ENCODE data around the gene MMP19.
"Not testable (repeated sequence)": the region's sequence is repeated elsewhere in the genome, so short reads cannot be mapped to it uniquely, and the experiment has no call there.

The MMP19 gene

GRCh38 chr12:55840581-55841351 is 2.0 kb downstream of the MMP19 start:
- no peak for DNase-seq

- no peak for DNase-seq
Measured at GRCh38 chr12:55839345-55840140, 3.2 kb downstream of the MMP19 start.

GRCh38 chr12:55838361-55838760 is 4.4 kb downstream of the MMP19 start:
- DNase-seq = no peak

- not testable (repeated sequence) for DNase-seq
Measured at GRCh38 chr12:55834400-55834799, 8.3 kb downstream of the MMP19 start.

- DNase-seq = no peak
Measured at GRCh38 chr12:55833056-55833455, 9.7 kb downstream of the MMP19 start.

GRCh38 chr12:55831447-55831815 is 11.3 kb downstream of the MMP19 start:
- no peak for DNase-seq

- DNase-seq = peak; percentile 33 to 61
Measured at GRCh38 chr12:55830601-55831446, 11.9 kb downstream of the MMP19 start.

GRCh38 chr12:55829967-55830600 is 12.7 kb downstream of the MMP19 start:
- no peak for DNase-seq

- DNase-seq = no peak
Measured at GRCh38 chr12:55828357-55828756, 14.4 kb downstream of the MMP19 start.

GRCh38 chr12:55827806-55828205 is 14.9 kb downstream of the MMP19 start:
- DNase-seq = no peak

GRCh38 chr12:55824726-55825125 is 18.0 kb downstream of the MMP19 start:
- no peak for DNase-seq

- no peak for DNase-seq
Measured at GRCh38 chr12:55823419-55823818, 19.3 kb downstream of the MMP19 start.

GRCh38 chr12:55822228-55822627 is 20.5 kb downstream of the MMP19 start:
- peak in 1 of 2 experiments; percentile 39 for DNase-seq

- no peak for DNase-seq
Measured at GRCh38 chr12:55820679-55821078, 22.1 kb downstream of the MMP19 start.

GRCh38 chr12:55818886-55819285 is 23.9 kb downstream of the MMP19 start:
- no peak for DNase-seq

- no peak for DNase-seq
Measured at GRCh38 chr12:55818140-55818728, 24.5 kb downstream of the MMP19 start.

GRCh38 chr12:55817345-55818139 is 25.2 kb downstream of the MMP19 start, which contains the start of the genes ORMDL2 and SARNP:
Gene ORMDL2 (plus strand): TSS chr12:55818041. CDS start chr12:55819000, 959 bp downstream.
Gene SARNP (minus strand): TSS chr12:55817724. CDS start chr12:55817701, 23 bp downstream.
- peak; percentile 99 to 100 for DNase-seq

- DNase-seq = no peak
Measured at GRCh38 chr12:55816881-55817344, 25.8 kb downstream of the MMP19 start.

- DNase-seq = no peak
Measured at GRCh38 chr12:55815473-55815872, 27.3 kb downstream of the MMP19 start.

GRCh38 chr12:55814257-55814656 is 28.5 kb downstream of the MMP19 start:
- DNase-seq = no peak

GRCh38 chr12:55812088-55812487 is 30.6 kb downstream of the MMP19 start:
- DNase-seq = no peak
